GM21367 (cell line): ENCODE measurements around the gene SNTA1.
"Not testable (repeated sequence)": the region's sequence is repeated elsewhere in the genome, so short reads cannot be mapped to it uniquely, and the experiment has no call there.

Experiments used
- ATAC-seq: cut with Tn5 transposase; IDR thresholded peaks from one replicate; pipeline ENCODE4 v1.9.1; 2021; ENCODE audit not compliant: unreplicated experiment

SNTA1 gene

DNA sequence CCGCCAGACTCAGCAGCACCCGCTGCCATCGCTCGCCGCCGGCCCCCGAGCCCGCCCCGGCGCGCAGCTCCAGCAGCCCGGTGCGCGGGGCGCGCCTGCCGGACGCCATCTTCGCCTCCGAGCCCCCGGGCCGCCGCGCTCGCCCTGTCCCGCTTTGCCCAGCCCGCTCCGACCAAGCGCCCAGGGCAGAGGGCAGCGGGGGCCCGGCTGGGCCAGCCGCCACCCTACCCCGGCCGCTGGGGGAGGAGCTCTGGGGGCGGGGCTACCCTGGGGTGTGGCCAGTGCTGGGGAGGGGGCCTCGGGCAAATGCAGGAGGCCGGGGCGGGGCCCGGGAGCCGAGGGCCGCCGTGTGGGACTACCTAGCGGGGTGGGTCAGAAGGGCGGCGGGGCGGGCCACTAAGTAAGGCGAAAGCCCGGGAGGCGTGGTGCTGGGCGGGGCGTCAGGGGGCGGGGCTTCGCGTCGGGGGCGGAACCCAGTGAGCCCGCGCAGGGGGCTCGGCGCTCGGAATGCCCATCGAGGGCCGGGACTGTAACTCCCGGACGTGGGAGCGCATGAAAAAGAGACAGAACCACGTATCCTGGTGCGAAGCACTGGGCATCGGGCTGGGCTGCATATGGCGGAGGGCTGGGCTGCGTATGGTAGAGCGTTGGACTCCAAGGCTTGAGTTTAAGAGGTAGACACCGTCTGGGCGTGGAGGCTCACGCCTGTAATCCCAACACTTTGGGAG is at the start of gene SNTA1:
SNTA1 (minus strand) TSS at position 252 of the 728 bp plus-strand sequence; CDS start at position 109, 143 bp downstream.
- peak; percentile 63 for ATAC-seq

DNA sequence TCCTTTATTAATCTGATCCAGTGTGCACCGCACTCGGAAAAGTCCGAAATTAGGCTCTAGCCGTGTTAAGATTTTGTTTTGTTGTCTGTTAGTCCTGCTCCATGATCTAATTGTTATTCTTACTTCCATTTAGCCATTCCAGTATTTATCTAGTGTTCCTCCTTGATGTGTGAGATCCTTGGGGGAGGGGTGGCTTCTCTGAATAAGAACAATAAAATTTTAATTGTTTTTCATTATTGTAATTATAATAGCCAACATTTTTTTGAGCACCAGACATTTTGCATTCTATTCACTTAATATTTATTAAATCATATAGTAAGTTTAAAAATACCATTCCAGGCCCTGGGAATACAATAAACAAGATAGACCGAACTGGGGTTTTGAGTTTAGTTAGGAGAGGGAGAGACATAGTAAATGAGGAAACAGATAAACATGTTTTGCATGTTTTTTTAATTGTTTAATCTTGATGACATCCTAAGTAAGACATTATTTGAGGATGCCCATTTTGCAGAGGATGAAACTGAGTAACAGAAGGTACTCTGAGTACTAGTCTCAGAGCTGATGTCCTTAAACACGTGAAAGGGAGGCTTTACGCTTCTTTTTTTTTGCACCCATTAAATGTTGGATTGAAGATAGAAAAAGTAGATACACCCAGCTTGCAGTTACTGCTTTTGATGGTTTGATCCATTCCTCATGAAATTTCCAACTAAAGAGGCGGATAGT is 47.5 kb upstream of the SNTA1 start:
- ATAC-seq: no peak

DNA sequence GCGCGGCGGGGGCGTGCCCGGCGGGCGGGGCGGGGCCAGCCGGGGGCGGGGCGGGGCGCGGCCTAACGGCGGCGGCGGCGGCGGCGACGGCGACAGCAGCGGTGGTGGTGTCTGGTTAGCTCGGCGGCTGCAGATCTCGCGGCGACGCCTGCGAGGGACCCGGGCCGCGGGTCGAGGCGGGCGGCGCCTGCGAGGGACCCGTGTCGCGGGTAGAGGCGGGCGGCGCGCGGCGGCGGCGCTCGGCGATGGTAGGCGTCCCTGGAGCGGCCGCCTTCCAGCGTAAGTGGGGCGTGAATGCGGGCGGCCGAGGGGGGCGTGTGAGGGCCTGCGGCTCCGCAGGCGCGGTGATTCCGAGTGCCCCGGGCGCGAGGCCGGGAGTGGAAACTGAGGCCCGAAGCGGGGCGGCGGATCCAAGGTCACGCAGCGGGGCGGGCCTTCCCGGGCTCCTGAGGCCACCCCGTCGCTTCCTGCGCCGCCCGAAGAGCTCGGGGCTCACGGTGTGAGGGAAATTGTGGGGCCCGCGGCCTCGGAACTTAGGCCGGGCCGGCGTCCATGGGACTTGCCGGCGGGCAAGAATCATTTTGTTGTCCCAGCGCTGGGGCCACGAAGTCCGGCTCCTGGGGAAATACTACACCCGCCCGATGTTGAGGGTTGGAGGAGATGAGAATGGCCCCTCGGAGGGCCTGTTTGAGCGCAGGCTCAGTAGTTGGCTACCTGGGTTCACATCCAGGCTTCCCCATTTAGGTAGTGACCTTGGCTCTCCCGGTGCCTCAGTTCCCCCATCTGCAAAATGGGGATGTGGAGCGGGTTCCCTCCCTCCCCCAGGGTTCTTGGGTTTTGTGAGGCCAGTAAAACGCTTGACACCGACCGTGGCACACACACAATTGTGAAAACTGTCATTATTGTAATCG is 46.7 kb upstream of the SNTA1 start, which contains the start of gene CBFA2T2:
CBFA2T2 (plus strand) TSS at position 74 of the 911 bp plus-strand sequence; CDS start at position 246, 172 bp downstream.
- peak; percentile 27 for ATAC-seq

DNA sequence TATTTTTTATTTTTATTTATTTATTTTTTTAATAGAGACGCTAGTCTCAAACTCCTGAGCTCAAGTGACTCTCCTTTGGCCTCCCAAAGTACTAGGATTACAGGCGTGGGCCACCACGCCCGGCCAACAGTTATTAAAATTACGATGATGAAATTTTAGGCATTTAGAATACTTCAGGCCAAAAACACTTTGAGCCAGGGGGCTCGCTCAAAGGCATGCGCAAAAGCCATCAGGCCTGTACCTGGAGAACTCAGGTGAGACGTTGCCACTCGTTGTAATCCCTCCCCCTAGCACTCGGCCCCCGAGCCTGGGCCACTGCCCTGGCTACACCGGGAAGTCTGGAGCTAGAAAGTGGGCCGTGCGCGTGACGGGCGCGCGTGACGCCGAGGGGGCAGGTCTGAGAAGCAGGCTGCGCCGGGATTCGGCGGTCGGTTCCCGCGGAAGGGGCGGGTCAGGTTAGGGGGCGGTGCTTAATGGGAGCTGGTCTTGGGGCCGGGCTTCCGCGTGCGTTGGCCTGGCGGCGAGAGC is 46.0 kb upstream of the SNTA1 start:
- ATAC-seq: peak; percentile 81

DNA sequence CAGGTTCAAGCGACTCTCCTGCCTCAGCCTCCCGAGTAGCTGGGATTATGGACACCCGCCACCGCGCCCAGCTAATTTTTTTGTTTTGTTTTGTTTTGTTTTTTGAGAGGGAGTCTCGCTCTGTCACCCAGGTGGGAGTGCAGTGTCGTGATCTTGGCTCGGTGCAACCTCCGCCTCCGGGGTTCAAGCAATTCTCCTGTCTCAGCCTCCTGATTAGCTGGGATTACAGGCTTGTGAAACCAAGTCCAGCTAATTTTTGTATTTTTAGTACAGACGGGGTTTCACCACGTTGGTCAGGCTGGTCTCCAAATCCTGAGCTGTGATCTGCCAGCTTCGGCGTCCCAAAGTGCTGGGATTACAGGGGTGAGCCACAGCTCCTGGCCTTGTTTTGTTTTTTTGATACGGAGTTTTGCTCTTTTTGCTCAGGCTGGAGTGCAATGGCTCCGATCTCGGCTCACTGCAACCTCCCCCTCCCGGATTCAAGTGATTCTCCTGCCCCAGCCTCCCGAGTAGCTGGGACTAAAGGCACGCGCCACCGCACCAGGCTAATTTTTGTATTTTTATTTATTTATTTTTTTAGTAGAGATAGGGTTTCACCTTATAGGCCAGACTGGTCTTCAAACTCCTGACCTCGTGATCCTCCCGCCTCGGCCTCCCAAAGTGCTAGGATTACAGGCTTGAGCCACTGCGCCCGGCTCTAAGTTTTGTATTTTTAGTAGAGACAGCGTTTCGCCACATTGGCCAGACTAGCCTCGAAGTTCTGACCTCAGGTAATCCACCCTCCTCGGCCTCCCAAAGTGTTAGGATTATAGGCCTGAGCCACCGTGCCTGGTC is 45.3 kb upstream of the SNTA1 start:
- not testable (repeated sequence) for ATAC-seq

DNA sequence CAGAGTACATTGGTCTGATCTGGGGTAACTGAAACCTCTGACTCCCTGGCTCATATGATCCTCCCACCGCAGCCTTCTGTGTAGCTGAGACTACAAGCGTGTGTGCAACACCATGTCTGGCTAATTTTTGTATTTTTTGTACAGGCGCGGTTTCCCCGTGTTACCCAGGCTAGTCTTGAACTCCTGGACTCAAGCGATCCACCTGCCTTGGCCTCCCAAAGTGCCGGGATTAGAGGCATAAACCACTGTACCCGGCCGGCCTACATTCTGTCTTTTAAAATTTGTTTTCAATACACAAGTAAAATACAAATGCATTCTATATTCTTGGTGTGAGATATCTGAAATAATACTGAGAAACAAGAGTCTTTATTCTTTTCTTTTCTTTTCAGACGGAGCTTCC is 44.6 kb upstream of the SNTA1 start:
- no peak for ATAC-seq

DNA sequence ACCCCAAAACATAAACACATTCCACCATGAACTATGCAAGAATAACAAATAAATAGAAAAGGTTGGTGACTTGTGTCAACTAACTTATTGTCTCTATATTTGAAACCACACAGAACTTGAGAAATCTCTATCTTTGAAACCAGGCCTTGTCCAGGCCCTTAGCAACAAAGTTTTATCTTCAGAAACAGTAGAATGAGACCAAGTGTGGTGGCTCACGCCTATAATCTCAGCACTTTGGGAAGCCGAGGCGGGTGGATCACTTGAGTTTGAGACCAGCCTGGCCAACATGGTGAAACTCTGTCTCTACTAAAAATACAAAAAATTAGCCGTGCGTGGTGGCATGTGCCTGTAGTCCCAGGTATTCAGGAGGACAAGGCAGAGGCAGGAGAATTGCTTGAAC is 39.6 kb upstream of the SNTA1 start:
- ATAC-seq: not testable (repeated sequence)

DNA sequence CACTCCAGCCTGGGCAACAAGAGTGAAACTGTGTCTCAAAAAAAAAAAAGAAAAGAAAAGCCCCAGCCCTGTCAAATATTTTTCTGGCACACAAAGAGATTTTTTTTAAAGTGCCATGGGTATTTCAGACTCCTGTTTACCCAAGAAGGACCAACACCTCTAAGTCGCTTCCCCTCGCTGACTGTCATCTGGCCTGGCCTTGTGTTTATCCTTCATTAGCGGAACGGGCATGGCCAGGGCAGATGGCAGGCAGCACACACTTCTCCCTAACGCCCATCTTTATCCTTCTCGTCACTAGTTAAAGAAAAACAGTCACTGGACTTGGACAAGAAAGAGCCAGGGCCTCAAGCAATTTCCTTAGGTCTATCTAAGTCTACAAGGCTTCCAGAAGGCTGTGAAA is 39.0 kb upstream of the SNTA1 start:
- ATAC-seq: no peak

DNA sequence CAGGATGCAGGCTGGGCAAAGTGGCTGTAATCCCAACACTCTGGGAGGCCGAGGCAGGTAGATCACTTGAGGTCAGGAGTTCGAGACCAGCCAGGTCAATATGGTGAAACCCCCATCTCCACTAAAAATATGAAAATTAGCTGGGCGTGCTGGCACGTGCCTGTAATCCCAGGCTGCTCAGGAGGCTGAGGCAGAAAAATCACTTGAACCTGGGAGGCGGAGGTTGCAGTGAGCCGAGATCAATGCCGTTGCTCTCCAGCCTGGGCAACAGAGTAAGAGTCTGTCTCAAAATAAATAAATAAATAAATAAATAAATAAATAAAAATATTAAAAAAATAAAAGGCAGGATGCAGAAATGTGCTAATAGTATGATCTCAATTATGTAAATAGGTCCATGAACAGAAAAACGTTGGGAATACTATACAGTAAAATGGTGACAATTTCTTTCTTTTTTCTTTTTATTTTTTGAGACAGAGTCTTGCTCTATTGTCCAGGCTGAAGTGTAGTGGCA is 37.9 kb upstream of the SNTA1 start:
- no peak for ATAC-seq

DNA sequence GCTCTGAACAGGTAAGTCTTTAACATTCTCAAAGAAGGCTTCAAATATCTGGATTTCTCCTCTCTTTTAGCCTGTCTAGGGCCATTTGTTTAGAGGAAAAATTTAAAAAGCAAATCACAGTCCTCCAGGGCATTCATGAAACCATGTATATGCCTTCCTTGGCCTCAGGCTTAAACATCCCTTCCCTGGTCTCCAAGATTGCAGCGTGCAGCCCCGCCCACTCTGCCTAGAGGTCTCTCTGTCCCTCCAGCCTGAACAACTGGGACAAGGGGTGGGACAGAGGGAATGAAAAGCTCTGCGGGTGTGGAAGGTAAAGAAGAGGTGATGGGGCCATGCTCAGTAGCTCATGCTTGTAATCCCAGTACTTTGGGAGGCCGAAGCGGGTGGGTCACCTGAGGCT is 36.5 kb upstream of the SNTA1 start:
- no peak for ATAC-seq

DNA sequence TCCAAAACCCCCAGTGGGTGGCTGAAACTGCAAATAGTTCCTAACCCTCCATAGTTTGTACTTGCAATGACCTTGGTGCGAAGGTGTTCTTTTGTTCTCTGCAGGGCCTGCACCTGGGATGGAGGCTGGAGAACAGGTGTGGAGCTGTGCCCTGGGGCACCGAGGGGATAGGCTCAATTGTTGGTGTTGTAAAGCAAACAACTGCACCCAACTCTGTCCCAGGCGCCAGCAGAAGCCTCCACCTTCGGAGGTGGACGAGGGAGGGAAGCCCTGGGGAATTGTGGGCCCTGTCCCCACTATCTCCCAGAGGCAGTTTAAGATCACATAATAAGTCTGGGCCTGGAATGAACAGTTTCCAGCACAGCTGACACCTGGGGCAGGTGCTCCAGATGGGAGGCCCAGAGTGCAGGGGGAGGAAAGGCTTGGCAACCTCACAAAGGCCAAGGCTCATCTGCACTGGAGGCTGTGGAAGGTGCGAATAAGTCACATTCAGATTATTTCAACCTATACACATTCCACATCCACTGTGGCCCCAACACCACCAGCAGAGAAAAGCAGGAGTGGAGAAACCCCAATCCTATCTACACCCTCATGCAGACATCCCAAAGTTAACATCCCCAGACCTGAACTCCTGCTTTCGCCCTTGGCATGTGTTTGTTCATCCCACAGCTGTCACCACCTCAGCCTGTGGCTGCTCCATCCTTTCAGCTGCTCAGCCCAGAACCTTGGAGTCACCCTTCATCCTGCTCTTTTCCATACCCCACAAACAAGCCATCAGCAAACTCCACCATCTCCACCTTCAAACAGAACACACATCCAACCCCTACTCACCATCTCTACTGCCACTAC is 34.0 kb upstream of the SNTA1 start:
- no peak for ATAC-seq

DNA sequence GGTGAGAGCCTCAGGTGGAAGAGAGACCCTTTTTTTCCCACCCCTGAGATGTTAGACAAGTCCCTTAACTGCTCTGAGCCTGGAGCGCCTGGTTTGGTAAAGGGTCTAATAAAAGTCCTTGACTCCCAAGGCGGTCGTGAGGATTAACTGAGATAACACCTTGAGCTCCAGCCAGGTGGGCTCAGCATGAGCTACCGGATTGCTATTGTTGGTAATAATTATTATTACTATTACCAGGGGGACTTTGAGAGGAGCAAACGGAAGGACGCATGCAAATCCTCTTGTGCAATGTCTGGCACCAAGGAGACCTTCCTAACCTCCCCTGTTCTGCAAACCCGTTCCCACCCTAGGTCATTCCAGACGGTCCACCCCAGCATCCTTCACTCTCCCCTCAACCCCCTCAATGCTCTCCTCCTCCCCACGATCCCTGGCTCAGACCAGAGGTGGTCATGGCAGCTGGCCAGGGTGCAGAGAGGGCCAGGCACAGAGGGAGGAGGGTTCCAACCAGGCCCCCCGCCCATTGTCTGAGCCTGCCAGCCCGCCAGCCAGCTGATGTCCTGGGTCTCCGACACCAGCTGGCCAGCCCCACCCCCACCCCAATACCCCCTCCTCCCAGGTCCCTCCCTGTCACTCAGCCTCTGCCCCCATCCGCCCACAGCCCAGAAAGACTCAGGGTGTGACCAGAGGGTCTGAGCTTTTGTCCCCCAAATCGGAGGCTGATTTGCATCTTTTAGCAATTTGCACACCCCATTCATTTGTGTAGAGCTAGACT is 32.0 kb upstream of the SNTA1 start:
- no peak for ATAC-seq

DNA sequence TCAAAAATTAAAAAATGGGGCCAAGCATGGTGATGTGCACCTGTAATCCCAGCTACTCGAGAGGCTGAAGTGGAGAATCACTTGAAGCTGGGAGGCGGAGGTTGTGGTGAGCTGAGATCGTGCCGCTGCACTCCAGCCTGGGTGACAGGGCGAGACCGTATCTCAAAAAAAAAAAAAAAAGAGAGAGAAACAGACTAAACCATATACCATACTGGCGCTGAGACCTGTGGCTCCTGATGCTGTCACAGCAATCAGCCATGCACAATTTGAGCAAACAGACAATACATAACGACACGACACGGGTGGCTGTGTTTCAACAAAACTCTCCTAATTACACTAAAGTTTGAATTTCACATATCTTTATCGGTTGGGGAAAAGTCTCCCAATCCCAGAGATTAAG is 31.4 kb upstream of the SNTA1 start:
- ATAC-seq: no peak

DNA sequence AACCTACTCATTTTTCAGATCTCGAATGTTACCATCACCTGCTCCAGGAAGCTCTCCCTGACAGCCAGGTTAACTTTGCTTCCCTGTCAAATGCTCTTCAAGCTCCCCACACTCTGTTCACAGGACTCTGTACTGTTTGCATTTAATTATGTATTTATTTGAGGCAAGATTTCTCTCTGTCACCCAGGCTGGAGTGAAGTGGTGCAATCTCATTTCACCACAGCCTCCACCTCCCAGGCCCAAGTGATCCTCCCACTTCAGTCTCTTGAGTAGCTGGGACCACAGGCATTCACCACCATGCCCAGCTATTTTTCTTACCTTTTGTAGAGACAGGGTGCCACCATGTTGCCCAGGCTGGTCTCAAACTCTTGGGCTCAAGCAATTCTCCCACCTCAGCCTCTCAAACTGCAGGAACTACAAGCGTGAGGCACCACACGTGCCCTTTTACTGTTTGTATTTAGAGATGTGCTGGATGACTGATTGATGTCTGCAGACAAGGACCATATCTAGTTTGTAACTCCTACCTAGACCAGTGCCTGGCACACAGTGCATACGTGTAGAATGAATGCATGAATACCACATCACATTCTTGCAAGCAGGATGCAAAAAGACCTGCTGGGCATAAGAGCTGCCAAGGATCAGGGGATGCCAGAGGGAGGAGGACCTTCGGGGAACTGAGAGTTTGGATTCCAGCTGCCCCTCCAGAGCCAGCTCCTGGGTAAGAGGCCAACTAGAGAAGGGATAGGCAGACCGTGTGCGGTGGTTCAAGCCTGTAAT is 30.7 kb upstream of the SNTA1 start:
- no peak for ATAC-seq

DNA sequence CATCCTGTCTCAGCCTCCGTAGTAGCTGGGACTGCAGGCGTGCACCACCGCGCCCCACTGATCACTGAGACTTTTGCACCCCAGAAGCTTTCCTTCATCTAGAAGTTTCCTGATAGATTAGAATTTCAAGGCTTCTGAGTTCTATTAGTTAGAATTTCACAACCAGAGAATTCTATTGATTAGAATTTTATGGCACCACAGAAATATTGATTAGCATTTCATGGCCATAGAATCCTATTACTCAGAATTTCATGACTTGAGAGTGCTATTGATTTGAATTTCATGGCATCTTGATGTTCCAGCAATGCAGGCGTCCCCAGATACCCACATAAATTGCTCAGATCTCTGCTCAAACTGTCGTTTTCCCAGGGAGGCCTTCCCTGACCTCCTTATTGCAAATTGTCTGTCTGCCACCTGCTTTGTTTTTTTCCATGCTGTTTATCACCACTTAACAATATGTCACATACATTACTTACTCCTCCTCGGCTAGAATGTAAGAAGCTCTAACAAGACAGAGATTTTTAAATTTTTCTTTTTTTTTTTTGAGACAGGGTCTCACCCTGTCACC is 29.4 kb upstream of the SNTA1 start:
- ATAC-seq: no peak

DNA sequence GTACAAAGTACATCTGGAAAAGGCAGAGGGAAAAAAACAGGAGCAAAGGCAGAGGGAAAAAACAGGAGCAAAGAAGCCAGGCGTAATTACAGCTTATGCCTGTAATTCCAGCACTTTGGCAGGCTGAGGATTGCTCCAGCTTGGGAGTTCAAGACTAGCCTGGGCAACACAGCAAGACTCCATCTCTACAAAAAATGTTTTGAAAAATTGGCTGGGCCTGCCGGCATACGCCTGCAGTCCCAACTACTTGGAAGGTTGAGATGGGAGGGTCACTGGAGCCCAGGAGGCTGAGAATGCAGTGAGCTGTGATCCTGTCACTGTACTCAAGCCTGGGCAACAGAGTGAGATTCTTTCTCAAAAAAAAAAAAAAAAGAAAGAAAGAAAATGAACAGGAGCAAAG is 27.3 kb upstream of the SNTA1 start:
- no peak for ATAC-seq

DNA sequence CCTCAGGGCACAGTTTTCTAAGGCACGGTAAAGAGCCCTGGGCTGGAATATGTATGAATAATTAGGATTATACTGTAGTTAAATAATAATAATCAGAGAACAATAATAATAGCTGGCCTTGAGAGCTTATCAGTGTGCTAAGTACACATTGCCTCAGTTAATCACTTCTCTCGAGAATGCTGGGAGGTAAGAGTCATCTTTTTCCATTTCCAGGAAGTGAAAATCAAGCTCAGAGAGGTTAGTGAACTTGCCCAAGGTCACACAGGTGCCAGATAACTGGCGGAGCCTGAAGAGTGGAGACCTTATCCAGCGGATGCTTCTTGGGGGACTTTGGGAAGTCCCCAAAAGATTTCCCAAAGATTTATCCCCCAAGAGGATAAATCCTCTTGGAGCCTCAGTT is 26.9 kb upstream of the SNTA1 start:
- no peak for ATAC-seq
